LNCAP (cell line): Measurements from ENCODE around the gene ITSN2.

Source experiments
- CTCF ChIP-seq: fragments of 450-650 bp; IDR thresholded peaks from 2 replicates; pipeline ENCODE4 v1.5.1; 2017; ENCODE audit warnings: mild to moderate bottlenecking

ITSN2 gene

GRCh38 chr2:24164416-24164973 is 195.8 kb downstream of the ITSN2 start:
- peak; percentile 47; the same call in 1 of the 2 replicates for TF ChIP-seq CTCF

GRCh38 chr2:24163601-24164000 is 196.7 kb downstream of the ITSN2 start:
- no peak for TF ChIP-seq CTCF

GRCh38 chr2:24163186-24163585 is 197.2 kb downstream of the ITSN2 start:
- no peak for TF ChIP-seq CTCF

- TF ChIP-seq CTCF, result no peak
These were observed 197.8 kb downstream of the ITSN2 start for GRCh38 chr2:24162494-24162893.

GRCh38 chr2:24160761-24161160 is 199.6 kb downstream of the ITSN2 start:
- TF ChIP-seq CTCF, result no peak

- TF ChIP-seq CTCF, result no peak
These were observed 200.6 kb downstream of the ITSN2 start for GRCh38 chr2:24159708-24160107.

- no peak for TF ChIP-seq CTCF
These were observed 202.2 kb downstream of the ITSN2 start for GRCh38 chr2:24158131-24158530.

- no peak for TF ChIP-seq CTCF
These were observed 206.9 kb downstream of the ITSN2 start for GRCh38 chr2:24153478-24153877.
